GM19023 (cell line): ENCODE results near the gene NEDD4.
"Not testable (repeated sequence)": the region's sequence is repeated elsewhere in the genome, so short reads cannot be mapped to it uniquely, and the experiment has no call there.

Experiments used
- ATAC-seq: cut with Tn5 transposase; IDR thresholded peaks from one replicate; pipeline ENCODE4 v1.9.1; 2021; ENCODE audit warnings: mild to moderate bottlenecking, moderate library complexity; ENCODE audit not compliant: unreplicated experiment

Gene NEDD4

GRCh38 chr15:55897560-55898336, 95.7 kb downstream of the NEDD4 start:
- no peak for ATAC-seq

- no peak for ATAC-seq
These were observed 98.9 kb downstream of the NEDD4 start for GRCh38 chr15:55894399-55894965.

GRCh38 chr15:55893852-55894251, 99.6 kb downstream of the NEDD4 start:
- ATAC-seq, result no peak

GRCh38 chr15:55891196-55891595, 102.2 kb downstream of the NEDD4 start:
- no peak for ATAC-seq

- no peak for ATAC-seq
These were observed 109.2 kb downstream of the NEDD4 start for GRCh38 chr15:55884223-55884622.

GRCh38 chr15:55879181-55879580, 114.2 kb downstream of the NEDD4 start:
- no peak for ATAC-seq

- no peak for ATAC-seq
These were observed 120.2 kb downstream of the NEDD4 start for GRCh38 chr15:55873024-55873720.

GRCh38 chr15:55872471-55872870, 120.9 kb downstream of the NEDD4 start:
- no peak for ATAC-seq

- no peak for ATAC-seq
These were observed 123.8 kb downstream of the NEDD4 start for GRCh38 chr15:55869660-55870059.

- no peak for ATAC-seq
These were observed 124.7 kb downstream of the NEDD4 start for GRCh38 chr15:55868707-55869106.

- not testable (repeated sequence) for ATAC-seq
These were observed 125.1 kb downstream of the NEDD4 start for GRCh38 chr15:55868291-55868690.

- ATAC-seq, result no peak
These were observed 129.5 kb downstream of the NEDD4 start for GRCh38 chr15:55863911-55864310.

- ATAC-seq, result no peak
These were observed 132.3 kb downstream of the NEDD4 start for GRCh38 chr15:55861115-55861514.

GRCh38 chr15:55860468-55860867, 132.9 kb downstream of the NEDD4 start:
- no peak for ATAC-seq

- ATAC-seq, result no peak
These were observed 133.7 kb downstream of the NEDD4 start for GRCh38 chr15:55859681-55860080.

GRCh38 chr15:55858661-55859060, 134.8 kb downstream of the NEDD4 start:
- no peak for ATAC-seq

- no peak for ATAC-seq
These were observed 136.8 kb downstream of the NEDD4 start for GRCh38 chr15:55856506-55857164.

- no peak for ATAC-seq
These were observed 140.3 kb downstream of the NEDD4 start for GRCh38 chr15:55853134-55853533.

GRCh38 chr15:55846116-55846707, 147.2 kb downstream of the NEDD4 start:
- peak; percentile 69 for ATAC-seq

- ATAC-seq, result not testable (repeated sequence)
These were observed 150.5 kb downstream of the NEDD4 start for GRCh38 chr15:55842897-55843296.

GRCh38 chr15:55835866-55836265, 157.5 kb downstream of the NEDD4 start:
- no peak for ATAC-seq
